Transverse colon (tissue), 4 donors: ENCODE measurements around the gene TADA1. TPM values are rescaled to one million over a fixed set of nuclear protein-coding genes. Genes with fewer than 3 reads are reported as not detected.

Experiments
- DNase-seq: peaks from one replicate; pipeline ENCODE4 v3.0.0-alpha.2; 2019
- H3K27ac ChIP-seq, 4 donors: fragments of 200-600 bp; sonication (generic); 2 replicates each; pipeline ENCODE4 v1.5.1; 2016 to 2018; ENCODE audit warnings: inconsistent platforms in 4 of 4
- H3K27me3 ChIP-seq: fragments of 200-600 bp; sonication (generic); 2 replicates; pipeline ENCODE4 v1.5.1; 2017; ENCODE audit warnings: inconsistent platforms
- H3K36me3 ChIP-seq, 4 donors: fragments of 200-600 bp; sonication (generic); 2 replicates each; pipeline ENCODE4 v1.5.1; 2017 to 2019; ENCODE audit warnings: inconsistent platforms in 4 of 4
- H3K4me1 ChIP-seq, 4 donors: fragments of 200-600 bp; sonication (generic); 2 replicates each; pipeline ENCODE4 v1.5.1; 2017 to 2020; ENCODE audit warnings: inconsistent platforms in 4 of 4
- H3K4me3 ChIP-seq, 4 donors: fragments of 200-600 bp; sonication (generic); 1 replicate in 1 of 4; 2 replicates in 3 of 4; pipeline versions ENCODE4 v1.5.1 to v1.6.1; 2017 to 2019; ENCODE audit warnings: inconsistent platforms in 4 of 4
- H3K9me3 ChIP-seq, 2 donors: fragments of 200-600 bp; sonication (generic); 2 replicates each; pipeline ENCODE4 v1.5.1; 2017 to 2019; ENCODE audit warnings: inconsistent platforms in 2 of 2
- CTCF ChIP-seq, 5 experiments: fragments of 200-600 bp in 3 of 5; fragments of 450-650 bp in 2 of 5; sonication (generic) in 3 of 5; IDR thresholded peaks; 1 replicate in 2 of 5; 2 replicates in 3 of 5; pipeline ENCODE4 v1.5.1; 2016 to 2017; ENCODE audit warnings: antibody characterized with exemption in 5 of 5, inconsistent platforms in 3 of 5, mild to moderate bottlenecking in 2 of 5, moderate library complexity in 1 of 5
- EP300 ChIP-seq: sonication (generic); formaldehyde crosslinking; IDR thresholded peaks from one replicate; pipeline ENCODE4 v1.6.1; 2017; ENCODE audit warnings: antibody characterized with exemption, low read depth
- POLR2A ChIP-seq: fragments of 450-650 bp; IDR thresholded peaks from one replicate; pipeline ENCODE4 v1.6.1; 2016; ENCODE audit warnings: antibody characterized with exemption, mild to moderate bottlenecking, moderate library complexity
- POLR2AphosphoS5 ChIP-seq, 3 donors: sonication (generic); formaldehyde crosslinking; IDR thresholded peaks; one replicate each; pipeline ENCODE4 v1.6.1; 2016; ENCODE audit warnings: antibody characterized with exemption in 3 of 3
- whole genome bisulfite sequencing, 2 donors: methylation state at CpG; one replicate each; pipeline ENCODE4 v1.1.5; 2018; ENCODE audit warnings: low coverage in 1 of 2; 5-methylcytosine and 5-hydroxymethylcytosine counted together
- in situ Hi-C, 4 donors: fragments of 200-750 bp; cut with MboI; loops; one replicate each; pipeline versions ENCODE4 v1.15.0 to v1.15.1; 2017; ENCODE audit warnings: low sequenced_read_pairs in 3 of 4, low pct_ligation_motif_present in 1 of 4, low pct_unique_long_range_greater_than_20kb in 1 of 4
- intact Hi-C: fragments of 100-400 bp; cut with DNase I; formaldehyde crosslinking; loops from one replicate; pipeline ENCODE4 v1.15.1; 2023; ENCODE audit warnings: low total_unique reads
- total RNA-seq, 4 donors: library from RNA; depleted of rRNA; stranded (reverse); fragments of >200 nt; gene quantifications; one replicate each; pipeline ENCODE4 v1.1.0, GENCODE V29; 2016

The TADA1 gene
- total RNA-seq, 4 donors from 2014 or later, result 1.5 to 21.7 (median 12.0) TPM

GRCh38 chr1:166855558-166855957 is 20.5 kb downstream of the TADA1 start:
- in situ Hi-C loops (no loop called here), intact Hi-C loops (no loop called here)
- TF ChIP-seq CTCF (IDR thresholded peaks at IDR 0.05) (no peak), POLR2A (no peak), EP300 (no peak), POLR2AphosphoS5 (IDR thresholded peaks at IDR 0.05) (no peak)
- Histone ChIP-seq H3K4me1 (no peaks in the 10 kb centered on the region), H3K27me3 (no peaks in the 10 kb centered on the region), H3K27ac (no peak overlapping the region), H3K36me3 (peaks cover 0 to 70% (median 15%) of the 10 kb centered on the region in 4 donors), H3K4me3 (no peak overlapping the region), H3K9me3 (no peaks in the 10 kb centered on the region)
- WGBS, 2 donors, result 82 to 93% methylated on average over 2 to 3 of the region's 3 CpGs
- no peak for DNase-seq

DNA sequence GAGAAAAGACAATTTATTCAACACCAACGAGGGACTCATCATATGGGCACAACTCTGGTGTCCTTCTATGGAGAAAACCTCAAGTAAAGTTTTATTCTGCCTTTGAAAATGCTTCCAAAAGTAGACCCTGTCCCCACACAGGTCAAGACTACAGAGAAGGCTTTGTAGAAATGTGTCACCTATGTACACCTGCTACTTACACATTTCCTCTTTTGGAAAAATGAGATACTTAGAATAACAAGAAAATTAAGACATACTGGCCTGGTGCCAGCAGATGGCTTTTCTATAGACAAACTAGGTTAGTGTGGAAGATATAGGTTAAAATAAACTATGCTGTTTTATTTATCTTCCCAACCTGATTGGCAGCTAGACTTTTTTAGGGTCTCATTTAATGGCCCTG is 23.1 kb downstream of the TADA1 start:
- no peaks in the 10 kb centered on the region for H3K27me3 ChIP-seq
- H3K36me3 ChIP-seq, result peaks cover 0 to 70% (median 14%) of the 10 kb centered on the region in 4 donors
- DNase-seq, result no peak
- no peaks in the 10 kb centered on the region for H3K9me3 ChIP-seq
- intact Hi-C loops (no loop called here), in situ Hi-C loops (no loop called here)
- H3K27ac ChIP-seq, result no peak overlapping the region
- WGBS, 2 donors, result 0 to 25% methylated on average over 1 of the region's 1 CpG
- no peaks in the 10 kb centered on the region for H3K4me1 ChIP-seq
- no peak overlapping the region for H3K4me3 ChIP-seq
- TF ChIP-seq POLR2A, result no peak
- TF ChIP-seq POLR2AphosphoS5 (IDR thresholded peaks at IDR 0.05), result no peak
- TF ChIP-seq EP300, result no peak
- TF ChIP-seq CTCF (IDR thresholded peaks at IDR 0.05), result no peak

GRCh38 chr1:166849135-166849534 is 26.9 kb downstream of the TADA1 start:
- intact Hi-C loops (no loop called here), in situ Hi-C loops (no loop called here)
- no peaks in the 10 kb centered on the region for H3K9me3 ChIP-seq
- peaks cover 0 to 57% (median 10%) of the 10 kb centered on the region in 4 donors for H3K36me3 ChIP-seq
- H3K27me3 ChIP-seq, result no peaks in the 10 kb centered on the region
- H3K27ac ChIP-seq, result no peak overlapping the region
- WGBS, 2 donors, result 93 to 97% methylated on average over 14 to 20 of the region's 20 CpGs
- TF ChIP-seq CTCF (IDR thresholded peaks at IDR 0.05) (no peak), POLR2A (no peak), EP300 (no peak), POLR2AphosphoS5 (IDR thresholded peaks at IDR 0.05) (no peak)
- no peak for DNase-seq
- peaks cover 0 to 8% (median 3%) of the 10 kb centered on the region in 4 donors for H3K4me1 ChIP-seq
- no peak overlapping the region for H3K4me3 ChIP-seq

- DNase-seq, result no peak
- intact Hi-C loops (no loop called here), in situ Hi-C loops (no loop called here)
- H3K27me3 ChIP-seq, result no peaks in the 10 kb centered on the region
- no peak overlapping the region for H3K4me3 ChIP-seq
- peaks cover 3 to 18% (median 10%) of the 10 kb centered on the region in 4 donors for H3K4me1 ChIP-seq
- no peak for TF ChIP-seq CTCF (IDR thresholded peaks at IDR 0.05)
- TF ChIP-seq POLR2A, result no peak
- no peak for TF ChIP-seq POLR2AphosphoS5 (IDR thresholded peaks at IDR 0.05)
- no peak for TF ChIP-seq EP300
- H3K36me3 ChIP-seq, result peaks cover 0 to 54% (median 12%) of the 10 kb centered on the region in 4 donors
- no peak overlapping the region for H3K27ac ChIP-seq
- H3K9me3 ChIP-seq, result no peaks in the 10 kb centered on the region
Measured at GRCh38 chr1:166848193-166848592, 27.9 kb downstream of the TADA1 start.
